H9 (cell line): Measurements from ENCODE around the gene COA6. TPM values are rescaled to one million over a fixed set of nuclear protein-coding genes. Genes with fewer than 3 reads are reported as not detected.

ENCODE experiments used
- DNase-seq: peaks from one replicate; pipeline ENCODE4 v3.0.0-alpha.2; 2017
- H2AFZ ChIP-seq: one replicate; pipeline ENCODE4 v1.6.1; 2013; ENCODE audit warnings: mild to moderate bottlenecking, low read length, control low read depth, moderate library complexity
- H2AK5ac ChIP-seq: 2 replicates; pipeline ENCODE4 v1.6.1; 2013; ENCODE audit warnings: low read length, control low read depth, mixed read lengths; ENCODE audit not compliant: insufficient read length
- H2BK120ac ChIP-seq: one replicate; pipeline ENCODE4 v1.6.1; 2013; ENCODE audit warnings: low read depth, mild to moderate bottlenecking, low read length, control low read depth, inconsistent platforms; ENCODE audit not compliant: poor library complexity, severe bottlenecking
- H2BK12ac ChIP-seq: 2 replicates; pipeline ENCODE4 v1.6.1; 2013; ENCODE audit warnings: low read length, control low read depth, mixed read lengths, low read depth; ENCODE audit not compliant: insufficient read length
- H2BK15ac ChIP-seq: 2 replicates; pipeline ENCODE4 v1.6.1; 2013; ENCODE audit warnings: low read depth, low read length, control low read depth
- H2BK20ac ChIP-seq: one replicate; pipeline ENCODE4 v1.6.1; 2013; ENCODE audit warnings: low read depth, mild to moderate bottlenecking, low read length, control low read depth, inconsistent platforms; ENCODE audit not compliant: poor library complexity, severe bottlenecking
- H2BK5ac ChIP-seq: 2 replicates; pipeline ENCODE4 v1.6.1; 2013; ENCODE audit warnings: low read length, control low read depth, mixed read lengths; ENCODE audit not compliant: insufficient read length
- H3K14ac ChIP-seq: 2 replicates; pipeline ENCODE4 v1.6.1; 2013; ENCODE audit warnings: low read length, control low read depth; ENCODE audit not compliant: insufficient read depth
- H3K18ac ChIP-seq: 2 replicates; pipeline ENCODE4 v1.6.1; 2013; ENCODE audit warnings: low read depth, mild to moderate bottlenecking, mixed read lengths, low read length, control low read depth; ENCODE audit not compliant: insufficient read length
- H3K23ac ChIP-seq: 2 replicates; pipeline ENCODE4 v1.6.1; 2013; ENCODE audit warnings: low read length, control low read depth, mixed read lengths, low read depth; ENCODE audit not compliant: insufficient read length
- H3K23me2 ChIP-seq: 2 replicates; pipeline ENCODE4 v1.6.1; 2013; ENCODE audit warnings: low read depth, mild to moderate bottlenecking, mixed read lengths, low read length, control low read depth; ENCODE audit not compliant: insufficient read length, poor library complexity, severe bottlenecking
- H3K27ac ChIP-seq: 2 replicates; pipeline ENCODE4 v1.5.1; 2013; ENCODE audit warnings: low read length, control low read depth, mixed read lengths, low read depth; ENCODE audit not compliant: insufficient read length
- H3K27me3 ChIP-seq: 2 replicates; pipeline ENCODE4 v1.6.1; 2013; ENCODE audit warnings: low read length, control low read depth, inconsistent platforms; ENCODE audit not compliant: insufficient read depth
- H3K4ac ChIP-seq: 2 replicates; pipeline ENCODE4 v1.6.1; 2013; ENCODE audit warnings: low read depth, mild to moderate bottlenecking, control low read depth, inconsistent platforms, low read length, moderate library complexity
- H3K4me1 ChIP-seq: 2 replicates; pipeline ENCODE4 v1.6.1; 2013; ENCODE audit warnings: low read length, control low read depth, inconsistent platforms; ENCODE audit not compliant: insufficient read depth
- H3K4me2 ChIP-seq: 2 replicates; pipeline ENCODE4 v1.6.1; 2013; ENCODE audit warnings: low read length, control low read depth, mixed read lengths; ENCODE audit not compliant: insufficient read length, insufficient read depth
- H3K56ac ChIP-seq: 2 replicates; pipeline ENCODE4 v1.6.1; 2013; ENCODE audit warnings: low read depth, mild to moderate bottlenecking, mixed read lengths, low read length, control low read depth; ENCODE audit not compliant: insufficient read length
- H3K79me1 ChIP-seq: 2 replicates; pipeline ENCODE4 v1.6.1; 2013; ENCODE audit warnings: low read depth, mild to moderate bottlenecking, moderate library complexity, low read length, control low read depth, inconsistent platforms; ENCODE audit not compliant: insufficient read depth, poor library complexity, severe bottlenecking
- H3K79me2 ChIP-seq: 2 replicates; pipeline ENCODE4 v1.6.1; 2013; ENCODE audit warnings: low read length, control low read depth, inconsistent platforms; ENCODE audit not compliant: insufficient read depth
- H3K9ac ChIP-seq: 2 replicates; pipeline ENCODE4 v1.6.1; 2013; ENCODE audit warnings: low read length, control low read depth, mixed read lengths; ENCODE audit not compliant: insufficient read length; ENCODE audit errors: extremely low read depth
- H3K9me3 ChIP-seq: one replicate; pipeline ENCODE4 v1.6.1; 2013; ENCODE audit warnings: low read depth, low read length, inconsistent platforms; ENCODE audit not compliant: control insufficient read depth
- H3T11ph ChIP-seq: one replicate; pipeline ENCODE4 v1.6.1; 2013; ENCODE audit warnings: mild to moderate bottlenecking, low read length, control low read depth, inconsistent platforms
- H4K20me1 ChIP-seq: one replicate; pipeline ENCODE4 v1.6.1; 2013; ENCODE audit not compliant: control insufficient read depth, insufficient read length, insufficient read depth
- H4K5ac ChIP-seq: 2 replicates; pipeline ENCODE4 v1.6.1; 2013; ENCODE audit warnings: low read depth, mild to moderate bottlenecking, mixed read lengths, low read length, control low read depth; ENCODE audit not compliant: insufficient read length
- H4K8ac ChIP-seq: replicated peaks from 2 replicates; pipeline ENCODE4 v1.6.1; 2013; ENCODE audit warnings: low read length, control low read depth, mixed read lengths, low read depth; ENCODE audit not compliant: insufficient read length
- H4K91ac ChIP-seq: 2 replicates; pipeline ENCODE4 v1.6.1; 2013; ENCODE audit warnings: low read depth, mild to moderate bottlenecking, moderate library complexity, mixed read lengths, low read length, control low read depth; ENCODE audit not compliant: insufficient read length
- H3K27ac Mint-ChIP-seq, 3 experiments: 2 replicates in 2 of 3; 3 replicates in 1 of 3; pipeline ENCODE4 v1.8.0; 2020 to 2021; ENCODE audit warnings: mixed read lengths in 3 of 3, mild to moderate bottlenecking in 1 of 3, moderate library complexity in 1 of 3
- H3K27me3 Mint-ChIP-seq: 2 replicates; pipeline ENCODE4 v1.8.0; 2021; ENCODE audit warnings: low read depth, mild to moderate bottlenecking, moderate library complexity, mixed read lengths
- H3K36me3 Mint-ChIP-seq, 3 experiments: 2 replicates in 2 of 3; 3 replicates in 1 of 3; pipeline ENCODE4 v1.8.0; 2020 to 2021; ENCODE audit warnings: low read depth in 3 of 3, mixed read lengths in 3 of 3; ENCODE audit not compliant: insufficient read depth in 1 of 3
- H3K4me1 Mint-ChIP-seq, 2 experiments: 2 replicates each; pipeline ENCODE4 v1.8.0; 2020; ENCODE audit warnings: mixed read lengths in 2 of 2
- H3K4me3 Mint-ChIP-seq, 2 experiments: 2 replicates in 1 of 2; 3 replicates in 1 of 2; pipeline ENCODE4 v1.8.0; 2020 to 2021; ENCODE audit warnings: mild to moderate bottlenecking in 2 of 2, mixed read lengths in 2 of 2, moderate library complexity in 1 of 2
- H3K9me3 Mint-ChIP-seq, 2 experiments: 2 replicates in 1 of 2; 3 replicates in 1 of 2; pipeline ENCODE4 v1.8.0; 2020; ENCODE audit warnings: mild to moderate bottlenecking in 2 of 2, mixed read lengths in 2 of 2, moderate library complexity in 1 of 2
- CTCF ChIP-seq: fragments of 200-600 bp; sonication (generic); conservative IDR thresholded peaks from 3 replicates; pipeline ENCODE4 v1.8.0; 2021; ENCODE audit warnings: antibody characterized with exemption, mild to moderate bottlenecking
- WGBS: extraction: QIAGEN DNeasy Blood & Tissue Kit; methylation state at CpG from one replicate; pipeline ENCODE4 v1.1.7; 2013; ENCODE audit warnings: missing lambda C conversion rate, low lambda C conversion rate, mixed read lengths; ENCODE audit not compliant: insufficient read length; ENCODE audit errors: extremely low coverage; 5-methylcytosine and 5-hydroxymethylcytosine counted together
- total RNA-seq: library from RNA; stranded (reverse); gene quantifications from 2 replicates; pipeline ENCODE4 v1.2.1, GENCODE V29; 2021

The COA6 gene
- total RNA-seq, 1 experiment from 2014 or later: 42.3 TPM

- Histone ChIP-seq H3K4ac (no peak overlapping the region), H2BK15ac (no peak overlapping the region), H4K91ac (no peak overlapping the region), H3K79me2 (no peaks in the 10 kb centered on the region), H3K4me2 (no peak overlapping the region), H3K27ac (no peak overlapping the region), H3K14ac (no peak overlapping the region), H3K4me1 (no peaks in the 10 kb centered on the region), H3K9ac (no peak overlapping the region), H2BK5ac (no peak overlapping the region), H3K56ac (no peak overlapping the region), H3K23ac (no peak overlapping the region), H3K79me1 (no peaks in the 10 kb centered on the region), H2AFZ (no peak overlapping the region), H4K5ac (no peak overlapping the region), H2BK120ac (no peak overlapping the region), H3K23me2 (no peaks in the 10 kb centered on the region), H4K8ac (no peak overlapping the region), H3K9me3 (no peaks in the 10 kb centered on the region), H2BK12ac (no peak overlapping the region), H3K18ac (no peak overlapping the region), H2AK5ac (no peak overlapping the region), H4K20me1 (no peaks in the 10 kb centered on the region), H3T11ph (no peak overlapping the region), H3K27me3 (no peaks in the 10 kb centered on the region), H2BK20ac (no peak overlapping the region)
- Mint-ChIP-seq H3K4me3 (no peak overlapping the region), H3K27ac (no peak overlapping the region), H3K27me3 (peaks cover 2% of the 10 kb centered on the region; the same call in 1 of the 2 replicates), H3K9me3 (peaks cover 20 to 21% of the 10 kb centered on the region in 2 experiments), H3K36me3 (peaks cover 0 to 2% (median 0%) of the 10 kb centered on the region in 3 experiments; a peak in 3 of 7 replicates), H3K4me1 (no peaks in the 10 kb centered on the region)
- DNase-seq: no peak
- WGBS: no CpG with 5 or more reads among the region's 5 CpGs
- no peak for TF ChIP-seq CTCF
These were observed 30.5 kb upstream of the COA6 start for GRCh38 chr1:234342774-234343173.
